ENCODE measurements around the gene TEX9. TPM values are rescaled to one million over a fixed set of nuclear protein-coding genes. Genes with fewer than 3 reads are reported as not detected.
A peak's percentile ranks its signal among the peaks of the same experiment; 100 is the strongest.

The TEX9 gene
- total RNA-seq, 1 donor = 12.5 TPM

DNA sequence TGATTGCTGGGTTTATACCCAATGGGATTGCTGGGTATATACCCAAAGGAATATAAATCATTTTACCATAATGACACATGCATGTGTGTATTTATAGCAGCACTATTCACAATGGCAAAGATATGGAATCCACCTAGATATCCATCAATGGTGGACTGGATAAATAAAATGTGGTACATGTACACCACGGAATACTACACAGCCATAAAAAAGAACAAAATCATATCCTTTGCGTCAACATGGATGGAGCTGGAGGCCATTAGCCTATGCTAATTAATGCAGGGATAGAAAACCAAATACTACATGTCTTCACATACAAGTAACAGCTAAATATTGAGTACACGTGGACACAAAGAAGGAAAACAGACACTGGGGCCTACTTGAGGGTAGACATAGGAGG lies 77.1 kb downstream of the TEX9 start:
- no peak overlapping the region for H3K4me3 ChIP-seq (ENCODE audit: low read depth, low read length)
- no peak for DNase-seq (ENCODE audit: low read depth)
- TF ChIP-seq, protein P1, sequence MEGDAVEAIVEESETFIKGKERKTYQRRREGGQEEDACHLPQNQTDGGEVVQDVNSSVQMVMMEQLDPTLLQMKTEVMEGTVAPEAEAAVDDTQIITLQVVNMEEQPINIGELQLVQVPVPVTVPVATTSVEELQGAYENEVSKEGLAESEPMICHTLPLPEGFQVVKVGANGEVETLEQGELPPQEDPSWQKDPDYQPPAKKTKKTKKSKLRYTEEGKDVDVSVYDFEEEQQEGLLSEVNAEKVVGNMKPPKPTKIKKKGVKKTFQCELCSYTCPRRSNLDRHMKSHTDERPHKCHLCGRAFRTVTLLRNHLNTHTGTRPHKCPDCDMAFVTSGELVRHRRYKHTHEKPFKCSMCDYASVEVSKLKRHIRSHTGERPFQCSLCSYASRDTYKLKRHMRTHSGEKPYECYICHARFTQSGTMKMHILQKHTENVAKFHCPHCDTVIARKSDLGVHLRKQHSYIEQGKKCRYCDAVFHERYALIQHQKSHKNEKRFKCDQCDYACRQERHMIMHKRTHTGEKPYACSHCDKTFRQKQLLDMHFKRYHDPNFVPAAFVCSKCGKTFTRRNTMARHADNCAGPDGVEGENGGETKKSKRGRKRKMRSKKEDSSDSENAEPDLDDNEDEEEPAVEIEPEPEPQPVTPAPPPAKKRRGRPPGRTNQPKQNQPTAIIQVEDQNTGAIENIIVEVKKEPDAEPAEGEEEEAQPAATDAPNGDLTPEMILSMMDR (IDR thresholded peaks at IDR 0.05; ENCODE audit: insufficient read depth, low read length) = no peak

GRCh38 chr15:56445746-56446145 lies 80.5 kb downstream of the TEX9 start:
- TF ChIP-seq, protein P1 (IDR thresholded peaks at IDR 0.05; ENCODE audit: insufficient read depth, low read length) = no peak
- no peak overlapping the region for H3K4me3 ChIP-seq (ENCODE audit: low read depth, low read length)
- no peak for DNase-seq (ENCODE audit: low read depth)

DNA sequence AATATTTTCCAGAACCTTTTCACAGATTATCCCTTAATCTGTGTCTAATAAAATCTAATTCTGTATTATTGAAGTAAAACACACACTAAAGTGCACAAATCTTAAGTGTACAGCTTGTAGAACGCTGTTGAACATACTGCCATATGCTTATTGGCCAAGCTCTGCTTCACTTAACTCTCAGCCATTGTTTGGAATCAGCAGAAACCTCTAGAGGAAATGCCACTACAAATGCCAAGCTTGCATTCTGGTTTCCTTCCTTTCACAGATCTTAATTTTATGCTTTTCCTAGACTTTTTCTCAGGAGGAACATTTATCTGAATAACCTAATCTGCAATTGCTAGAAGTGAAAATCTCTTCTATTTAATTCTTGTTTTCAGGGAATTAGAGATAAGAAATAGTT lies 89.6 kb downstream of the TEX9 start:
- DNase-seq (ENCODE audit: low read depth) = peak; percentile 14
- H3K4me3 ChIP-seq (ENCODE audit: low read depth, low read length) = no peak overlapping the region
- TF ChIP-seq, protein P1 (IDR thresholded peaks at IDR 0.05; ENCODE audit: insufficient read depth, low read length) = no peak

GRCh38 chr15:56456229-56456628 lies 91.0 kb downstream of the TEX9 start:
- TF ChIP-seq, protein P1 (IDR thresholded peaks at IDR 0.05; ENCODE audit: insufficient read depth, low read length) = no peak
- no peak overlapping the region for H3K4me3 ChIP-seq (ENCODE audit: low read depth, low read length)
- no peak for DNase-seq (ENCODE audit: low read depth)

GRCh38 chr15:56459096-56459495 lies 93.9 kb downstream of the TEX9 start:
- no peak for DNase-seq (ENCODE audit: low read depth)
- H3K4me3 ChIP-seq (ENCODE audit: low read depth, low read length) = no peak overlapping the region
- TF ChIP-seq, protein P1 (IDR thresholded peaks at IDR 0.05; ENCODE audit: insufficient read depth, low read length) = no peak

DNA sequence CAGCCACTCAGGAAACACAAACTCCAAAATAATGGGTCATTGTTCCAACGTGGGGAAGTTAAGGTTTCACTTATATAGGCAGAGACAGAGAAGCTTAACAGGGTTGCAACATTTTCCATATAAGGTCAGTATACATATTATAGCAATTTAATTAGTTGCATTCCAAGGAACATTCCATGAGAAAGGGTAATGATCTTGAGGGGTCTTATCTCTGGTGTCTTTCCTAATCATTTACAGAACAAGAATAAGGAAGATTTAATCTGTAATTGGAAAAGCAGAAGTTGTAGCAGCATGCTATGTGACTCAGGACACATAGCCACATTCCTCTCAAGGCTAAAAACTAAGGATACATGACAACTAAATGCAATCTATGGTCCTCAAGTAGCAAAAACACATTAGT lies 94.8 kb downstream of the TEX9 start:
- TF ChIP-seq, protein P1 (IDR thresholded peaks at IDR 0.05; ENCODE audit: insufficient read depth, low read length) = no peak
- no peak overlapping the region for H3K4me3 ChIP-seq (ENCODE audit: low read depth, low read length)
- DNase-seq (ENCODE audit: low read depth) = no peak

DNA sequence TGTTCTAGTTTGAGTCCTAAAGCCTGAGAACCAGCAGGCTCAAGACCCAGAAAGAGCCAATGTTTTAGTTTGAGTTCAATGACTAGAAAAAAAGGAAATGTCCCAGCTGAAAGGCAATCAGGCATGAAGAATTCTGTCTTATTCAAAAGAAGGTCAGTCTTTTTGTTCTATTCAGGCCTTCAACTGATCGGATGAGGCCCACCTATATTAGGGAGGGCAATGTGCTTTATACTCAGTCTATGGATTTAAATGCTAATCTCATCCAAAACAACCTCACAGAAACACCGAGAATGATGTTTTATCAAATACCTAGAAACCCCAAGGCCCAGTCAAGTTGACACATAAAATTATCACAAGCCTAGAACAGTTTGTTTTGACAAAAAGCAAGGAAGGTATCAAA lies 95.7 kb downstream of the TEX9 start:
- TF ChIP-seq, protein P1 (IDR thresholded peaks at IDR 0.05; ENCODE audit: insufficient read depth, low read length) = no peak
- H3K4me3 ChIP-seq (ENCODE audit: low read depth, low read length) = no peak overlapping the region
- DNase-seq (ENCODE audit: low read depth) = no peak
